Erythroblast (primary cell): ENCODE results near the gene SCN2A.

Experiments used
- DNase-seq, 2 experiments: peaks; one replicate each; lab custom pipeline; 2025; lab: John Stamatoyannopoulos, UW
- GATA1 ChIP-seq: IDR thresholded peaks from 2 replicates; pipeline ENCODE4 v1.6.1; 2011; ENCODE audit warnings: low read depth, mild to moderate bottlenecking, control low read depth, low read length, moderate library complexity
- POLR2A ChIP-seq: IDR thresholded peaks from 2 replicates; pipeline ENCODE4 v1.6.1; 2011; ENCODE audit warnings: mild to moderate bottlenecking, low read length

The SCN2A gene

GRCh38 chr2:165239230-165239629, at the start of gene SCN2A:
Gene SCN2A, plus strand, starts transcription at chr2:165239414. Its CDS starts 56,410 bp downstream, at chr2:165295824.
- no peak for TF ChIP-seq GATA1
- no peak for TF ChIP-seq POLR2A
- peak; percentile 56 to 67 for DNase-seq

- TF ChIP-seq GATA1 (no peak), POLR2A (no peak)
- no peak for DNase-seq
Measured at GRCh38 chr2:165191096-165191728, 48.0 kb upstream of the SCN2A start.

DNA sequence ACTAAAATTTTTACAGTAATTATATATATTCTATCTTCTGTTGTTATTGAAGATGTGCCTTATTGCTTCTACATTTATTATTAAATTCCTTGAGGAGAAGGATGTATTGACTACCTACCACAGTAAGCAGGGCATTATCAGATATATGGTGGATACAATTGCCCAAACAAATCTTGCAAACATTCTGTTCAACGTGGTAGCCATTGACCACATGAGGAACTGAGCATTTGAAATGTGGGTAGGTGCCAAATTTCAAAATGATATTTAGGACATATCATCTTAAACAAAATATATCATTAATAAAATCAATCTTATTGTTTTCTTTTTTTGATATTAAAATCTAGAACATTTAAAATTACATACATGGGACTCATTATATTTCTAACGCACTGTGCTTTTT, 46.5 kb upstream of the SCN2A start:
- no peak for TF ChIP-seq GATA1
- no peak for TF ChIP-seq POLR2A
- DNase-seq = no peak

- no peak for TF ChIP-seq POLR2A
- no peak for TF ChIP-seq GATA1
- DNase-seq = no peak
Measured at GRCh38 chr2:165193178-165193777, 45.9 kb upstream of the SCN2A start.

DNA sequence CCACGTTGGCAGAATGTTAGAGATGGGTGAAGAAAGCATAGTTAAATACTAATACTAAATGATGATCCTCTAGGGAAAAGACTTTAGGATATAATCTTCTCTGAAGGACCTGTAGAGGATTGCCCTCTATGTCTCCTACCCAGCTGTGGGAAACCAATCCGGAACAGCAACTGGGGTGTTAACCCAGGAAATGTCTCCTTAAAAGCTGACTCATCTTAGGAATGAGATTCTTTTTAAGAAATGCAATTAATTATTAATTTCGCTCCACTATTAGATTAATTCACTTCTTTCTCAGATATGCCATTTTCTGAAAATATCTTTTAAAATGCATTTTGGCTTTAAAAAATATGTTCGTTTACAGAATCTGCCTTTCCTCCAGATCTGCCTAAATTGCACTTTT, 42.8 kb upstream of the SCN2A start:
- TF ChIP-seq GATA1 = no peak
- TF ChIP-seq POLR2A = no peak
- no peak for DNase-seq

DNA sequence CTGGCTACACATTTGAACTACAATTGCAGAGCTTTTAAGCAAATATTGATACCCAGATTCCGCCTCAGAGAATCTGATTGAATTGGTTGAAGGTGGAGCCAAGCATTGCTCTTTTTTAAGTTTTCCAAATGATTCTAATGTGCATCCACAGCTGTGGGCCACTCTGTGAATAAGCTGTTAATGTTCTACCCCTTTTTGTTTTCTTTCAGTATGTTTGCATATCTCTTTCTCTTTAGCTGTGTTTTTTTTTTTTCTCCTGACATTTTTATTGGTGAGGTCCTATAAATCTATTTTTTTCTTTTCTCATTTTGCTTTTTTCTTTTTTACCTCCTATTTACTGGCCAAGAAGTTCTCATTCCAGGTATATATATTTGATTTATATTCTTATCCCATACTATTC, 41.9 kb upstream of the SCN2A start:
- no peak for DNase-seq
- TF ChIP-seq POLR2A = no peak
- TF ChIP-seq GATA1 = no peak

DNA sequence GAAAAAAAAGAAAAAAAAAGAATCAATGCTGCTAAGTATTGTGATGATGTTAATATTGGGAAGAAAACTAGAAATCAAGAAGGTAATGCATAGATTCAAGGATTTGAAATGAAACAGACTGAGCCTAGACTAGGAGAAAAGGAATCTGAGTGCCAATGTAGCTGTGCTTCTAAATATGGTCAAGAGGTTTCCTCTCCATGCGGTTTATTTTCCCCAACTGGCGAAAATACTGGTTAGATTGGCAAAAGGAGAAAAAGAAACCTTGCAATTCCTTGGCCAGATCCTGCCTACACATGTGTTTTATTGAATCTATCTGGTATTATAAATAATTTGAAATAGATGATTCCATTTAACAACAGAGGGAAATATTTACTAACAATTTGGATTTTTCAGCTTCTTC, 41.0 kb upstream of the SCN2A start:
- TF ChIP-seq POLR2A = no peak
- no peak for TF ChIP-seq GATA1
- no peak for DNase-seq

DNA sequence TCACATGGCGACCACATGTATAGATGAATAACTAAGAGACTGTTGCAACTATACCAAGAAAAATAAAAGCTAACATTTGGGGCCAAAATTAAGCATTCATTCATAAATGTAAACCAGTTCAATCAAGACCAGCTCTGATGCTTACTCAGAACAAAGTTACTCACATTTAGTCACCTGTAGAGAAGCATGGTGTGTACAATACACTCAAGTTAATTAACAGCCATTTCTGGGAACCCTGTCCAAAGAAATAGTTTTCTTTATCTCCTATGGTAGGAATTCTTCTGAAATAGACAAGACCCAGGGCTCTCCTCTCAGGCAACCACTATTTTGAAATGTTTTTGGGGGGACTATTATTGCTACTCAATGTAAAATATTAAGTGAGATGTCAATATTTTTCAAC, 37.0 kb upstream of the SCN2A start:
- DNase-seq = no peak

GRCh38 chr2:165203689-165204559, 35.3 kb upstream of the SCN2A start, which contains the start of gene SCN3A:
Gene SCN3A, minus strand, starts transcription at chr2:165204050. Its CDS starts 27,656 bp downstream, at chr2:165176394.
- DNase-seq = peak; percentile 29 to 56
- no peak for TF ChIP-seq POLR2A
- TF ChIP-seq GATA1 = no peak

More for the DNA sequence above, 37.0 kb upstream of the SCN2A start:
- TF ChIP-seq GATA1 (no peak), POLR2A (no peak)

DNA sequence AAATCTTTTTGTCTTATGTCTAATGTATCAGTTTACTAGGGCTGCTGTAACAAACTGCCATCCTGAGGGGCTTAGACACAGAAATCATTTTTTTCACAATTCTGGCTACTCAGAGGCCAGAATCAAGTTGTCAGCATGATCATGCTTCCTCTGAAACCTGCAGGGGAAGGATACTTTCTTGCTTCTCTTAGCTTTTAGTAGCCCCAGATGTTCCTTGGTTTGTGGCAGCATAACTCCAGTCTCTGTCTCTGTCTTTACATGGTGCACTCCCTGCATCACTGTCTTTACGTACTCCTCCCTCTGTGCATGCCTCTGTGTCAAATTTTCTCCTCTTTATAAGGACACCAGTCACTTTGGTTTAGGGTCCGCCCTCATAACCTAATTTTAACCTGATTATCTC, 33.3 kb upstream of the SCN2A start:
- TF ChIP-seq POLR2A = no peak
- TF ChIP-seq GATA1 = no peak
- no peak for DNase-seq

DNA sequence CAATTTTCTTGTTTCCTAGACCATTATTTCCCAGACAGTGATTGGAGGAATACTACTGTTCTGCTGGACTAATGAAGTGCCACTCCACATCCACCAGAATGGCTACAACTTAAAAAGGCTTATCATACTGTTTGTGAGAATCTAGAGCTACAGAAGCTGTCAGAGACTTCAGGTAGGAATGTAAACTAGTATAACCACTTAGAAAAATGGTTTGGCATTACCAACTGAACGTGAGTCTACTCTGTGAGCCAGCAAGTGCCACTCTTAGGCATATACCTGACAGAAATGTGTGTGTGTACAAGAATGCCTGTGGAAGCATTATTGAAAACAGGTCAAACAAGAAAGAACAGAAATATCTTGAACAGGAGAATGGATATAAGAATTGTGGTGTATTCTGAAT, 31.1 kb upstream of the SCN2A start:
- no peak for TF ChIP-seq POLR2A
- TF ChIP-seq GATA1 = no peak
- DNase-seq = no peak

DNA sequence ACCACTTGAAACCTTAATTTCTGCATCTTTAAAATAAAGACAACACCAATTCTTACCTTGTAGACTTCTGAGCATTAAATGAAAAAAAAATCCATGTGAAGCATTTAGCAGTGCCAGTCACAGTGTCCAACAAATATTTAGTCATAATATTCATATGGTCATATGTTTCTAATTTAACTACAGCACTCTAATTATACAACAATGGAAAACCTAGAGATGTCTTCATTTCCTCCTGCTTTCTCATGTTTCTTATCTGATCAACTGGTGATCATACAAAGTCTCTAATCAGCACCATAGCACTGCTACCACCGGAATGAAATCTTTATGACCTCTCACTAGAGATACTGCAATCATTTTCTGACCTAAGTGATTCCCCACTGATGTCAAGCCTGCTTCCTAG, 25.1 kb upstream of the SCN2A start:
- no peak for DNase-seq
- TF ChIP-seq GATA1 (no peak), POLR2A (no peak)

- no peak for TF ChIP-seq GATA1
- no peak for TF ChIP-seq POLR2A
- no peak for DNase-seq
Measured at GRCh38 chr2:165219481-165219880, 19.7 kb upstream of the SCN2A start.

GRCh38 chr2:165224941-165225340, 14.3 kb upstream of the SCN2A start:
- no peak for DNase-seq
- TF ChIP-seq POLR2A (no peak), GATA1 (no peak)
